ENCODE data around the gene GALK1. TPM values are rescaled to one million over a fixed set of nuclear protein-coding genes. Genes with fewer than 3 reads are reported as not detected.
A peak's percentile ranks its signal among the peaks of the same experiment; 100 is the strongest.

GALK1 gene
- polyA plus RNA-seq, 1 donor (not counting 4 experiments of a cell fraction or from before 2014, with no cell fraction given): 1.3 TPM

DNA sequence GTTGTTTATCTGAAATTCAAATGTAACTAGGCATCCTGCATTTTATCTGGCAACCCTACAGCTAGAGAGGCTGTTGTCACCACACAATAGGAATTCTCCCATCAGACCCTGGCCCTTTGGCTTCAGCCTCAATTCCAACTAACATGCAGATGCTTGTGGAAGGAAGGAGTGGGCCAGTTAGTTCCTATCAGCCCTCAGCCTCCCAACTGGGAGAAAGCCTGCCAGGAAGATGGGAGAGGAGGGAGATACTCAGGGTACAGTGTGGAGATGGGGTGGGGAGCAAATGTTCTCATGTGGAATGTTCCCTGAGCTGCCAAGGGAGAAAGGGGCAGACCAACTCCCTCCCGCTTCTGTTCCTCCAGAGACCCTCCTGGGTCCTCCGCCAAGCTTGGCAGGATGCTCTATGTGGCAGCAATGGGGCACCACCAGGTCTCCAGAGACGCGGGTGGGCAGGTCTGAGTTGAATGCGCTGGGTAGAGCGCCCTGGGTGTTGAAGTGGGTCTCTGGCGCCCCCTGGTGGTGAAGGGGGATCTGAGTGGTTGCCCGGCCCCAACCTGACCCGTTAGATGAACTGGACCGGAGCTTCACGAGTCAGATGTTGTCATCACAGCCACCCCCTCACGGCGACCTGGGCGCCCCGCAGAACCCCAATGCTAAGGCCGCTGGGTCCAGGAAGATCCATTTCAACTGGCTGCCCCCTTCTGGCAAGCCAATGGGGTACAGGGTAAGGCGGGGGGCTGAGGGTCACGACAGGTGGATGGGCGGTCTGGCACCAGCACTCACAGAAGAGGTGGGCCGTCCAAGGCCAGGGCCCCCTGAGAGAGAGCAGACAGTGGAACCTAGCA lies 15.2 kb downstream of the GALK1 start:
- no peak for FAIRE-seq
- dilution Hi-C loops (cut with MboI; ENCODE audit: extremely low pct_ligation_motif_present, low sequenced_read_pairs): no loop called here
- no peak overlapping the region for H2AFZ ChIP-seq (ENCODE audit: control insufficient read depth, low read length)

DNA sequence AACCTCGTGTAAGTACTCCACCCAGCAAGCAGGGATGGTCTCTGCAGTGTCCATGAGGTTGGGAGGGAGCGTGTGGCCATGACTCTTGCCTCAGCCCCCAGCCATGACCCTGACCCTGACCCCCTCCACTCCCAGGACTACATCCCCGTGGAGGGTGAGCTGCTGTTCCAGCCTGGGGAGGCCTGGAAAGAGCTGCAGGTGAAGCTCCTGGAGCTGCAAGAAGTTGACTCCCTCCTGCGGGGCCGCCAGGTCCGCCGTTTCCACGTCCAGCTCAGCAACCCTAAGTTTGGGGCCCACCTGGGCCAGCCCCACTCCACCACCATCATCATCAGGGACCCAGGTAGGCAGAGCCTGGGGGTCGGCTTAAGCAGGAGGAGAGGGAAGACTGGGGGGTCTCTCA lies 16.3 kb downstream of the GALK1 start:
- no peak overlapping the region for H3K9ac ChIP-seq (ENCODE audit: control insufficient read depth, extremely low read depth, insufficient read depth, low read length)

More for the DNA sequence above, 15.2 kb downstream of the GALK1 start:
- Histone ChIP-seq H3K4me3 (ENCODE audit: control insufficient read depth in 2 of 3, extremely low read depth in 1 of 3, insufficient read depth in 2 of 3, low read depth in 1 of 3, low read length in 3 of 3) (no peak overlapping the region), H3K4me1 (ENCODE audit: control insufficient read depth, extremely low read depth, insufficient read depth, low read length) (no peaks in the 10 kb centered on the region), H3K36me3 (ENCODE audit: control insufficient read depth in 2 of 2, extremely low read depth in 1 of 2, insufficient read depth in 2 of 2, low read length in 2 of 2) (peaks cover 50 to 77% of the 10 kb centered on the region in 2 experiments), H3K9me3 (ENCODE audit: control insufficient read depth, low read depth, low read length) (no peaks in the 10 kb centered on the region), H3K4me2 (ENCODE audit: control insufficient read depth, extremely low read depth, insufficient read depth, low read depth, low read length) (no peak overlapping the region), H3K9me1 (ENCODE audit: control insufficient read depth, extremely low read depth, insufficient read depth, low read length) (no peaks in the 10 kb centered on the region), H3K9ac (ENCODE audit: control insufficient read depth, extremely low read depth, insufficient read depth, low read length) (no peak overlapping the region), H3K27me3 (ENCODE audit: control insufficient read depth, extremely low read depth, insufficient read depth, low read length) (no peaks in the 10 kb centered on the region), H3K79me2 (ENCODE audit: control insufficient read depth, insufficient read depth, low read length) (peaks cover 23% of the 10 kb centered on the region), H4K20me1 (ENCODE audit: control insufficient read depth, extremely low read depth, insufficient read depth, low read length) (peaks cover 77% of the 10 kb centered on the region), H3K27ac (ENCODE audit: control insufficient read depth, insufficient read depth, low read length) (no peak overlapping the region)
- no peak for DNase-seq (ENCODE audit: low read depth, low spot score)
- TF ChIP-seq EZH2 (IDR thresholded peaks at IDR 0.05; ENCODE audit: low read length): no peak
- TF ChIP-seq, protein P1, sequence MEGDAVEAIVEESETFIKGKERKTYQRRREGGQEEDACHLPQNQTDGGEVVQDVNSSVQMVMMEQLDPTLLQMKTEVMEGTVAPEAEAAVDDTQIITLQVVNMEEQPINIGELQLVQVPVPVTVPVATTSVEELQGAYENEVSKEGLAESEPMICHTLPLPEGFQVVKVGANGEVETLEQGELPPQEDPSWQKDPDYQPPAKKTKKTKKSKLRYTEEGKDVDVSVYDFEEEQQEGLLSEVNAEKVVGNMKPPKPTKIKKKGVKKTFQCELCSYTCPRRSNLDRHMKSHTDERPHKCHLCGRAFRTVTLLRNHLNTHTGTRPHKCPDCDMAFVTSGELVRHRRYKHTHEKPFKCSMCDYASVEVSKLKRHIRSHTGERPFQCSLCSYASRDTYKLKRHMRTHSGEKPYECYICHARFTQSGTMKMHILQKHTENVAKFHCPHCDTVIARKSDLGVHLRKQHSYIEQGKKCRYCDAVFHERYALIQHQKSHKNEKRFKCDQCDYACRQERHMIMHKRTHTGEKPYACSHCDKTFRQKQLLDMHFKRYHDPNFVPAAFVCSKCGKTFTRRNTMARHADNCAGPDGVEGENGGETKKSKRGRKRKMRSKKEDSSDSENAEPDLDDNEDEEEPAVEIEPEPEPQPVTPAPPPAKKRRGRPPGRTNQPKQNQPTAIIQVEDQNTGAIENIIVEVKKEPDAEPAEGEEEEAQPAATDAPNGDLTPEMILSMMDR (optimal IDR thresholded peaks at IDR 0.05 in 1 of 3, IDR thresholded peaks at IDR 0.05 in 1 of 3, conservative IDR thresholded peaks at IDR 0.05 in 1 of 3; ENCODE audit: extremely low read depth in 1 of 3, insufficient read depth in 2 of 3, low read length in 3 of 3): peak; percentile 64 to 84 (median 69)

More for the DNA sequence above, 16.3 kb downstream of the GALK1 start:
- Histone ChIP-seq H3K27ac (ENCODE audit: control insufficient read depth, insufficient read depth, low read length) (no peak overlapping the region), H3K4me3 (ENCODE audit: control insufficient read depth in 2 of 3, extremely low read depth in 1 of 3, insufficient read depth in 2 of 3, low read depth in 1 of 3, low read length in 3 of 3) (no peak overlapping the region), H3K4me1 (ENCODE audit: control insufficient read depth, extremely low read depth, insufficient read depth, low read length) (no peaks in the 10 kb centered on the region), H3K36me3 (ENCODE audit: control insufficient read depth in 2 of 2, extremely low read depth in 1 of 2, insufficient read depth in 2 of 2, low read length in 2 of 2) (peaks cover 51 to 77% of the 10 kb centered on the region in 2 experiments), H2AFZ (ENCODE audit: control insufficient read depth, low read length) (no peak overlapping the region), H3K79me2 (ENCODE audit: control insufficient read depth, insufficient read depth, low read length) (peaks cover 24% of the 10 kb centered on the region), H3K9me3 (ENCODE audit: control insufficient read depth, low read depth, low read length) (no peaks in the 10 kb centered on the region), H3K4me2 (ENCODE audit: control insufficient read depth, extremely low read depth, insufficient read depth, low read depth, low read length) (no peak overlapping the region), H3K9me1 (ENCODE audit: control insufficient read depth, extremely low read depth, insufficient read depth, low read length) (no peaks in the 10 kb centered on the region), H3K27me3 (ENCODE audit: control insufficient read depth, extremely low read depth, insufficient read depth, low read length) (no peaks in the 10 kb centered on the region), H4K20me1 (ENCODE audit: control insufficient read depth, extremely low read depth, insufficient read depth, low read length) (peaks cover 71% of the 10 kb centered on the region)
- dilution Hi-C loops (cut with MboI; ENCODE audit: extremely low pct_ligation_motif_present, low sequenced_read_pairs): no loop called here
- FAIRE-seq (no peak), DNase-seq (ENCODE audit: low read depth, low spot score) (no peak)
- no peak for TF ChIP-seq EZH2 (IDR thresholded peaks at IDR 0.05; ENCODE audit: low read length)
- TF ChIP-seq, protein P1 (optimal IDR thresholded peaks at IDR 0.05 in 1 of 3, IDR thresholded peaks at IDR 0.05 in 1 of 3, conservative IDR thresholded peaks at IDR 0.05 in 1 of 3; ENCODE audit: extremely low read depth in 1 of 3, insufficient read depth in 2 of 3, low read length in 3 of 3): no peak
